Mucosa of descending colon (tissue), 3 donors: Measurements from ENCODE around the gene EMID1. TPM values are rescaled to one million over a fixed set of nuclear protein-coding genes. Genes with fewer than 3 reads are reported as not detected.

ENCODE experiments used
- ATAC-seq: fragments of 200-7000 bp; cut with Tn5 transposase; one replicate; pipeline ENCODE4 v1.9.1; 2020; ENCODE audit warnings: mild to moderate bottlenecking, moderate library complexity
- DNase-seq, 3 donors: peaks; one replicate each; pipeline ENCODE4 v3.0.0-alpha.2; 2020
- H3K36me3 ChIP-seq: fragments of 200-600 bp; one replicate; pipeline ENCODE4 v1.8.0; 2021; ENCODE audit warnings: low read depth, mild to moderate bottlenecking
- H3K4me1 ChIP-seq: fragments of 200-600 bp; one replicate; pipeline ENCODE4 v1.8.0; 2021; ENCODE audit warnings: low read depth, mild to moderate bottlenecking
- H3K4me3 ChIP-seq: fragments of 200-600 bp; one replicate; pipeline ENCODE4 v1.8.0; 2021; ENCODE audit warnings: mild to moderate bottlenecking
- H3K9me3 ChIP-seq: fragments of 200-600 bp; one replicate; pipeline ENCODE4 v1.8.0; 2021; ENCODE audit warnings: mild to moderate bottlenecking
- CTCF ChIP-seq: fragments of 200-600 bp; IDR thresholded peaks from one replicate; pipeline ENCODE4 v1.8.0; 2022; ENCODE audit warnings: antibody characterized with exemption, mild to moderate bottlenecking
- intact Hi-C, 2 donors: fragments of 100-400 bp; cut with DNase I in 1 of 2; cut with micrococcal nuclease in 1 of 2; formaldehyde crosslinking; loops; one replicate each; pipeline versions ENCODE4 v1.11.0 to v1.11.1; 2022; cut with DNase I, micrococcal nuclease
- total RNA-seq, 3 donors: library from RNA; stranded (reverse); fragmentation: NEBNext Ultra II Directional in 2 of 3; extraction: Animal tissue kit (Norgen Biotek cat#: 25700) in 2 of 3; gene quantifications; one replicate each; pipeline versions ENCODE4 v1.2.1 to v1.2.4, GENCODE V29; 2021 to 2023
- donor health status: DM: no; HTN: no; CAD: no; lungs with moderate emphysema.
- donor health status: DM: no; HTN: no; CAD: no.
- donor health status: DM: no; HTN: yes; CAD: no.

Gene EMID1
- total RNA-seq, 3 donors from 2014 or later, result 1.6 to 4.3 (median 3.0) TPM

- Histone ChIP-seq H3K4me1 (no peaks in the 10 kb centered on the region), H3K9me3 (no peaks in the 10 kb centered on the region), H3K4me3 (no peak overlapping the region), H3K36me3 (peaks cover 20% of the 10 kb centered on the region)
- DNase-seq (no peak), ATAC-seq (no peak)
- intact Hi-C loops, result no loop called here
- no peak for TF ChIP-seq CTCF
These were observed 86.7 kb downstream of the EMID1 start for GRCh38 chr22:29292379-29292778.

- intact Hi-C loops, result no loop called here
- DNase-seq (no peak), ATAC-seq (no peak)
- H3K4me3 ChIP-seq, result no peak overlapping the region
- H3K36me3 ChIP-seq, result peaks cover 27% of the 10 kb centered on the region
- H3K9me3 ChIP-seq, result no peaks in the 10 kb centered on the region
- H3K4me1 ChIP-seq, result peaks cover 11% of the 10 kb centered on the region
- TF ChIP-seq CTCF, result no peak
These were observed 92.9 kb downstream of the EMID1 start for GRCh38 chr22:29298641-29299040.

- no peaks in the 10 kb centered on the region for H3K9me3 ChIP-seq
- intact Hi-C loops, result no loop called here
- no peak for DNase-seq
- H3K4me1 ChIP-seq, result peaks cover 11% of the 10 kb centered on the region
- no peak for ATAC-seq
- TF ChIP-seq CTCF, result no peak
- no peak overlapping the region for H3K4me3 ChIP-seq
- peaks cover 27% of the 10 kb centered on the region for H3K36me3 ChIP-seq
These were observed 93.6 kb downstream of the EMID1 start for GRCh38 chr22:29299136-29299900.

GRCh38 chr22:29300467-29300806, 94.7 kb downstream of the EMID1 start:
- no peak for TF ChIP-seq CTCF
- peaks cover 27% of the 10 kb centered on the region for H3K36me3 ChIP-seq
- H3K9me3 ChIP-seq, result no peaks in the 10 kb centered on the region
- intact Hi-C loops, result no loop called here
- ATAC-seq (no peak), DNase-seq (no peak)
- H3K4me1 ChIP-seq, result peaks cover 11% of the 10 kb centered on the region
- H3K4me3 ChIP-seq, result no peak overlapping the region

GRCh38 chr22:29300807-29301601, 95.3 kb downstream of the EMID1 start:
- H3K9me3 ChIP-seq, result no peaks in the 10 kb centered on the region
- peaks cover 24% of the 10 kb centered on the region for H3K36me3 ChIP-seq
- intact Hi-C loops, result no loop called here
- ATAC-seq, result no peak
- H3K4me1 ChIP-seq, result peaks cover 13% of the 10 kb centered on the region
- DNase-seq, result no peak
- no peak overlapping the region for H3K4me3 ChIP-seq
- no peak for TF ChIP-seq CTCF
